Measurements from ENCODE around the gene CNGA2.

Gene CNGA2

DNA sequence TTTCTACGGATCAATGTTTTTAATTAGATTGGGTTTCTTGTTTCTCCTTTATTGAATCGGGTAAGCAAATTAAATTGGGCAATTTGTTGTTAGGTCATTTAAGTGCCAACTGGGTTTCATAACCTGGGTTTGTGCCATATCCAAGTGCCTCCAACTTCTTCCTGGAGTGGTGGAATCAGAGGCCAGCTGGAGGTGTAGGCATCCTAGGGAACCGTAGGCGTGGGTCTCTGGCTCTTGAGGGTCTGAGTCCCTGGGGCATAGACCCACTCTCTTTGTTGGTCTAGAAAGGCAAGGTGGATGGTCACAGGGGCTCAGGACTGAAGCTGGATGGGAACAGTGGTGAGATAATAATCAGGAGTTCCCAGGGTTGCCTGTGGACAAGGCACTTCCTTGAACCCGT is 18.3 kb downstream of the CNGA2 start:
- TF ChIP-seq, protein P1, sequence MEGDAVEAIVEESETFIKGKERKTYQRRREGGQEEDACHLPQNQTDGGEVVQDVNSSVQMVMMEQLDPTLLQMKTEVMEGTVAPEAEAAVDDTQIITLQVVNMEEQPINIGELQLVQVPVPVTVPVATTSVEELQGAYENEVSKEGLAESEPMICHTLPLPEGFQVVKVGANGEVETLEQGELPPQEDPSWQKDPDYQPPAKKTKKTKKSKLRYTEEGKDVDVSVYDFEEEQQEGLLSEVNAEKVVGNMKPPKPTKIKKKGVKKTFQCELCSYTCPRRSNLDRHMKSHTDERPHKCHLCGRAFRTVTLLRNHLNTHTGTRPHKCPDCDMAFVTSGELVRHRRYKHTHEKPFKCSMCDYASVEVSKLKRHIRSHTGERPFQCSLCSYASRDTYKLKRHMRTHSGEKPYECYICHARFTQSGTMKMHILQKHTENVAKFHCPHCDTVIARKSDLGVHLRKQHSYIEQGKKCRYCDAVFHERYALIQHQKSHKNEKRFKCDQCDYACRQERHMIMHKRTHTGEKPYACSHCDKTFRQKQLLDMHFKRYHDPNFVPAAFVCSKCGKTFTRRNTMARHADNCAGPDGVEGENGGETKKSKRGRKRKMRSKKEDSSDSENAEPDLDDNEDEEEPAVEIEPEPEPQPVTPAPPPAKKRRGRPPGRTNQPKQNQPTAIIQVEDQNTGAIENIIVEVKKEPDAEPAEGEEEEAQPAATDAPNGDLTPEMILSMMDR (IDR thresholded peaks at IDR 0.05; ENCODE audit: insufficient read depth, low read length, missing control alignments): no peak
- DNase-seq (ENCODE audit: low read depth, low spot score): no peak
- ChIA-PET POLR2A (no interaction called here), CTCF (interaction anchor here (0.7 to 11.5 kb wide), 16 partner anchors 9 to 1069 kb away, joined by 3 to 303 read pairs (median 4); partner anchors contain the start of genes GABRA3 and GABRQ)
- H3K4me3 ChIP-seq (ENCODE audit: low read depth, low read length): no peak overlapping the region

DNA sequence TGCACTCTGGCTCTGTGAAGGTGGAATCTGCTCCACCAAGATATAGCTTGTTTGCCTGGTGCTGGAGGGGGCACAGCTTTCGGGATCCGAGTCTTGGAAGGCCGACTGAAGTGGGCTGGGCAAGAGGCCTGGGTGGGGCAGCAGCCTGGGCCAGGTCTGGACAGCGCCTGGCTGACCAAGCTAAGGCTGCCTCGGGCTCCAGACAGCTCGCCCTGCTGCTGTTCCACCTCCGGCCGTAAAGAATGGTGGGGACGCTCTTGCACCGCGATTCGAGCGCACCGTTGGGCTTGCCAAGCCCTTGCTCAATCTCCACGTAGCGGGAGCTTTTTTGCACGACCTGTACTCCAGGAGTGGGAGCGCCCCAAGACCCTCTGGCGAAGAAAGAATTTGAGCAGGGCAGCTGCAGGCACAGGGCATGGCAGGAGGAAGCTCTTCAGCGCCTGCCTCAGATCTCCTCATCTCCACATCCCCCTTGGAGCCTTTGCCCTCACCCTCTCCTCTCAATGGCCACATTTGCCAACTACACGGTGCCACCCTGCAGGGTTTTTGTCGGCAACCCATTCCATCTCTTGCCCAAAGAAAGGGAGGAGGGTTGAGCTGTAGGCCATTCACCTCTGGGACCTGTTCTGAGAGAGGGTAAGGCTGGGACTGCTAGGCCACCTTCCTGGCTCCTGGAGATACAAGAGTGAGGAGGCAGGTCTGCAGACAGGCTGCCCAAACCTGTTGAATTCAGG is 18.9 kb downstream of the CNGA2 start:
- POLR2A ChIA-PET: no interaction called here
- CTCF ChIA-PET: interaction anchor here (0.7 to 11.5 kb wide), 20 partner anchors 9 to 1068 kb away, joined by 3 to 303 read pairs (median 4); partner anchors contain the start of genes GABRA3 and GABRQ
- no peak overlapping the region for H3K4me3 ChIP-seq (ENCODE audit: low read depth, low read length)
- DNase-seq (ENCODE audit: low read depth, low spot score): no peak
- TF ChIP-seq, protein P1 (IDR thresholded peaks at IDR 0.05; ENCODE audit: insufficient read depth, low read length, missing control alignments): peak; percentile 79

DNA sequence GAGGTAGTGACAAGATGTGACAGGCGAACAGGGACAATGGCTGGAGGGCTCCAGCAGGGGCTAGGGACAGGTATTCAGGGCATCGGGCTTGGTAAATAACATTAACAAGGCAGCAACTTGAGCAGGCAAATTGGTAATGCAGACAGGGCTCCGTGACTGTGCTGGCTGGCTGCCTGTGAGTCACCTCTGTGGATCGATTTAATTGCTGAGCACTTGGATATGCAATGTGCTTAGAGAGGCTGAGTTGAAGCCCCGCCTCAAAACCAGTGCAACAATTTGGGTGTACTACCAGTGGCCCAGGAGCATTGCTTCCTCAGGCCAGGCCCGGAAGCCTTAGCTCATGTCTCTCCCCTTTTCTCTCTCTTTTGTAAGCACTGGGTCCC is 19.5 kb downstream of the CNGA2 start:
- ChIA-PET POLR2A (no interaction called here), CTCF (interaction anchor here (0.9 to 11.5 kb wide), 14 partner anchors 25 to 1064 kb away, joined by 3 to 303 read pairs (median 4); partner anchors contain the start of gene GABRQ)
- DNase-seq (ENCODE audit: low read depth, low spot score): peak; percentile 37
- TF ChIP-seq, protein P1 (IDR thresholded peaks at IDR 0.05; ENCODE audit: insufficient read depth, low read length, missing control alignments): no peak
- no peak overlapping the region for H3K4me3 ChIP-seq (ENCODE audit: low read depth, low read length)

DNA sequence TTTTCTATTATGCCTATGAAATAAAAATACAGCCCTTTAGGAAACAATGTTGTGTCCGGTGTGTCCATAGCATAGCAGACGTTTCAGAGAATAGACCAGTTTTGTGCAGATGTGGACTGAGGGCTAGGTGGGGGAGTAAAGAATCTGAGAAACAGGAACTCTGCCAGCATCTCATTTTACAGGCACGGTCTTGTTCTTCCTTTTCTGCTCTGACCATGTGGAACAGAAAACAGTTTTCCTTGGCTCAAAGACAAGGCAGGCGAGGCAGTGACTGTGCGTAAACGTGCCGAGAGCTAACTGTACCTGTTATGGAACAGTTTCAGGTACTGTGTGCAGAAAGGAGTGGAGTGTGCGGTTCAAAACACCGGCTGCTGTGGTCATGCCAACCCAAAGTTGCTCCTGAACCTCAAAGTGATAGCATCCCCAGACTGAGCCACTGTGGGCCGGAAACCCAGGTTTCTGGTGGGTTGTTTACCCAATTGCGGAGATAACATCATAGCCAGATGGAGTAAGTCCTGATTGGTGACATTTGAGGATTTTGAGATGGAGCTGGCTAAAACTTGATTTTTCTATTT is 20.2 kb downstream of the CNGA2 start:
- POLR2A ChIA-PET: no interaction called here

DNA sequence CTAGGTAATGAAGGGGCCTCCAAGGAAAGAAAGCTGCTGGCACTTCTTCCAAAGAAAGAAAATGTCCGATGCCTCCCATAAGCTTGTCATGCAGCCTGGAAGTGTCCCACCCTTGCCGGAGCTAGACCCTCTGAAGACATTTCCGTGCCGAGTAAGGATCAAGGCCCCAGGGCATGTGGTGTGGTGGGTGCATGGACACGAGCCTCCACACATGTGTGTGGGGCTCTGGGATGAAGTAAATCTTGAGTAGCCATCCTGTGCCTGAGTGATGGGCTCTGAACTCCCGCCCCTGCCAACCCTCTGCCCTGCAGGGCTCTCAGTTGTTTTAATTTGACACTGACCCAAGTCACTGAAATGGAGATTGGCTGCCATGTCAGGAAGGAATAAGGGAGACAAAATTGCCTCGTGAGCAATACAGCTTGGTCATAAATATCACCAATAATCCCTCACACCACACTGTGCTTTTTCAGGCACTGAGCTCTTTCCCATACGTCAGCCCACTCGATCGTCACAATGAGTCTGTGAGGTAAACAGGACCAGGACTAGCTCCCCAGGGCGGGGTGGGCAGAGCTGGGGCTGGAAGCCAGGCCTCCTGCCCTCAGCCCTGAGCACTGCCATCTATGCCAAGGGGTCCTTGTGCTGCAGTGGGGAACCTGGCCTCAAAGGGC is 24.6 kb downstream of the CNGA2 start:
- no peak for DNase-seq (ENCODE audit: low read depth, low spot score)
- H3K4me3 ChIP-seq (ENCODE audit: low read depth, low read length): no peak overlapping the region
- TF ChIP-seq, protein P1 (IDR thresholded peaks at IDR 0.05; ENCODE audit: insufficient read depth, low read length, missing control alignments): no peak
- ChIA-PET CTCF (no interaction called here), POLR2A (no interaction called here)

More for the DNA sequence above, 20.2 kb downstream of the CNGA2 start:
- CTCF ChIA-PET: interaction anchor here (1.1 to 11.5 kb wide), 5 partner anchors 146 to 1063 kb away, joined by 3 to 303 read pairs (median 13); no protein-coding TSS in a partner anchor
- no peak for DNase-seq (ENCODE audit: low read depth, low spot score)
- H3K4me3 ChIP-seq (ENCODE audit: low read depth, low read length): no peak overlapping the region
- TF ChIP-seq, protein P1 (IDR thresholded peaks at IDR 0.05; ENCODE audit: insufficient read depth, low read length, missing control alignments): no peak

DNA sequence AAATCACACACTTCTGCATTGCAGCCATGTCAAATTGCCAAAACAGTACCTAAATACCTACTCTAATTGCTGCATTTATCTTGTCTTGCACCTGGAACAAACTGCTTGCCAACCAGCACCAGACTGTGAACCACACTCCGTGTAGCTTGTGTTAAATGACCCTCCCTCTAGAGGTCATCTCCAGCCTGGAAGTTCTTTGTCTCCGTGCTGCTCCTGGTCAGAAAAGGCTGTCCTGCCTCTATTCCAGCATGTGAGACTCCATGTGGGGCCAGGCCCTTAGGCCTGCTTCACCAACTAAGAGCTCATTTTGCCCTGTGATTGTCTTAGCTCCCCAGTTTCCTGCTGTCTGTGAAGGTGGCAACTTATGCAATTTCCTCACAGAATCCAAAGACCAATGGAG is 28.3 kb downstream of the CNGA2 start:
- ChIA-PET CTCF (no interaction called here), POLR2A (no interaction called here)
- DNase-seq (ENCODE audit: low read depth, low spot score): no peak
- no peak overlapping the region for H3K4me3 ChIP-seq (ENCODE audit: low read depth, low read length)
- TF ChIP-seq, protein P1 (IDR thresholded peaks at IDR 0.05; ENCODE audit: insufficient read depth, low read length, missing control alignments): no peak

Data from AG04449 (cell line).